NCI-H146 (cell line): Measurements from ENCODE around the gene LPP.
"Not testable (repeated sequence)": the region's sequence is repeated elsewhere in the genome, so short reads cannot be mapped to it uniquely, and the experiment has no call there.

Experiments
- DNase-seq: peaks from one replicate; lab custom pipeline; 2025; lab: John Stamatoyannopoulos, UW

Gene LPP

GRCh38 chr3:188635258-188636042 lies 481.5 kb downstream of the LPP start:
- no peak for DNase-seq

- not testable (repeated sequence) for DNase-seq
Measured at GRCh38 chr3:188636292-188636691, 482.3 kb downstream of the LPP start.

GRCh38 chr3:188641076-188641475 lies 487.1 kb downstream of the LPP start:
- no peak for DNase-seq

GRCh38 chr3:188643736-188644135 lies 489.8 kb downstream of the LPP start:
- DNase-seq: no peak

- DNase-seq: no peak
Measured at GRCh38 chr3:188646592-188646991, 492.6 kb downstream of the LPP start.

GRCh38 chr3:188647237-188647636 lies 493.3 kb downstream of the LPP start:
- no peak for DNase-seq

GRCh38 chr3:188649521-188649920 lies 495.6 kb downstream of the LPP start:
- DNase-seq: no peak

- DNase-seq: no peak
Measured at GRCh38 chr3:188656196-188656982, 502.4 kb downstream of the LPP start.

- no peak for DNase-seq
Measured at GRCh38 chr3:188658606-188659005, 504.6 kb downstream of the LPP start.

- no peak for DNase-seq
Measured at GRCh38 chr3:188659449-188660090, 505.6 kb downstream of the LPP start.

- DNase-seq: no peak
Measured at GRCh38 chr3:188660415-188660814, 506.5 kb downstream of the LPP start.

- no peak for DNase-seq
Measured at GRCh38 chr3:188661806-188662205, 507.8 kb downstream of the LPP start.

GRCh38 chr3:188662214-188662613 lies 508.3 kb downstream of the LPP start:
- DNase-seq: no peak

- DNase-seq: no peak
Measured at GRCh38 chr3:188662795-188663194, 508.8 kb downstream of the LPP start.

GRCh38 chr3:188663839-188664238 lies 509.9 kb downstream of the LPP start:
- no peak for DNase-seq

- no peak for DNase-seq
Measured at GRCh38 chr3:188664795-188665194, 510.8 kb downstream of the LPP start.

GRCh38 chr3:188667926-188668325 lies 514.0 kb downstream of the LPP start:
- no peak for DNase-seq

GRCh38 chr3:188670446-188670845 lies 516.5 kb downstream of the LPP start:
- DNase-seq: no peak

GRCh38 chr3:188671971-188672370 lies 518.0 kb downstream of the LPP start:
- no peak for DNase-seq

GRCh38 chr3:188672840-188673239 lies 518.9 kb downstream of the LPP start:
- no peak for DNase-seq

GRCh38 chr3:188673646-188674186 lies 519.8 kb downstream of the LPP start:
- DNase-seq: no peak

- no peak for DNase-seq
Measured at GRCh38 chr3:188674595-188674994, 520.6 kb downstream of the LPP start.

GRCh38 chr3:188677344-188677743 lies 523.4 kb downstream of the LPP start:
- DNase-seq: no peak
